Central memory CD4-positive, alpha-beta T cell (primary cell): ENCODE results near the gene PLA1A.
"Not testable (repeated sequence)": the region's sequence is repeated elsewhere in the genome, so short reads cannot be mapped to it uniquely, and the experiment has no call there.

Experiments
- DNase-seq: peaks from one replicate; pipeline ENCODE4 v3.0.0; 2022

Gene PLA1A

GRCh38 chr3:119665954-119666559 lies 68.4 kb downstream of the PLA1A start:
- no peak for DNase-seq

GRCh38 chr3:119669906-119670570 lies 72.4 kb downstream of the PLA1A start:
- no peak for DNase-seq

DNA sequence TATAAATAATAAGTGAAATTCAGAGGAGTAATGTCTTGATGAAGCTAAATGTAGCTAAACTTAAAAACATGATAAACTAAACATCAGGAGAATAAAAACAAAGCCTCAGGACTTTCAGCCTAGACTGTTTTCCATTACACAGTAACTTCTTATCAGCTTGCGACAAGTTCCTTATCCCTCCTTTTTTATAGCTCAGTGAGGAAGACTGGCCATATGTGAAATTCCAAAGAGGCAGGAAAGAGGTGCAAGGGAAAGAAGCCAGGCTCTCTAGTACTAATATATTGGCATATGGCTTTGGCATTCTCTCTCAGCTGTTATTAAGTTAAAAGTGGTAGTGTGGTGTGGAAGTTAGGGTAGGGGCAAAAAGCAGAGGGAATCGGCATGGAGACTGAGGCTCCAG lies 75.1 kb downstream of the PLA1A start:
- no peak for DNase-seq

DNA sequence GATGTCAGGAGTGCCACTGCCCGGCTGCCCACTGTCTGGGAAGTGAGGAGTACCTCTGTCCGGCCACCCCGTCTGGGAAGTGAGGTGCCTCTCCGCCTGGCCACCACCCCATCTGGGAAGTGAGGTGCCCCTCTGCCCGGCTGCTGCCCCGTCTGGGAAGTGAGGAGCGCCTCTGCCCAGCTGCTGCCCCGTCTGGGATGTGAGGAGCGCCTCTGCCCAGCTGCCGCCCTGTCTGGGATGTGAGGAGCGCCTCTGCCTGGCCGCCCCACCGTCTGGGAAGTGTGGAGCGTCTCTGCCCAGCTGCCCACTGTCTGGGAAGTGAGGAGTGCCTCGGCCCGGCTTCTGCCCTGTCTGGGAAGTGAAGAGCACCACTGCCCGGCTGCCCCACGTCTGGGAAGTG lies 76.2 kb downstream of the PLA1A start:
- DNase-seq: no peak

DNA sequence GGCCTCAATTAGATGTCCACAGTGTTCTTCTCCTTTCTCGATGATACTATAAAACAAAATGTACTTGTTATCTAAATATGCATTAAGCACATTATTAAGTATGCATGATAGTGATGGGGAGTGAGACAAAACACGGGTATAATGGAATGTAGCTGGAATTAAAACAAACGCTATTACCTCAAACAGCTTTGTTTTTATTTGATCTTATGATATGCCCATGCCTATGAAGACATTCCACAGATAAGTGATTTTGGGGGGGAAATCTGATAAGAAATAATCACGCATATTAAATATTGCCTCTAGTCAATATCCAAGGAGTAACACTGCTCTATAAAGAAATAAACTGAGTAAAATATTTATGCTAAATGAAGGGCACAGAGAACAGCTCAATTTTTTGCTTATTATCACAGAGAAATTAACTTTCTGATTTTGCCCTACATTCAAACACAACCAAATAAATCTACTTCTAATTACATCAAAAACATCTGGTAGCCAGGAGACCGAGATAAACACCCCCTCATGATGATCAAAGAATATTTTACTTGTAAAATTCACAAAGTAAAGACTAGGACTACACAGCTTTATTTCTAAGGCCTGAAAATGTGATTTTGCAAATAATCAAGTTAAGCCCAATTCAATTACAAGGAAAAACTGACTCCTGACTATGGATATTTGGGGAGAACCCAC lies 77.6 kb downstream of the PLA1A start:
- no peak for DNase-seq

DNA sequence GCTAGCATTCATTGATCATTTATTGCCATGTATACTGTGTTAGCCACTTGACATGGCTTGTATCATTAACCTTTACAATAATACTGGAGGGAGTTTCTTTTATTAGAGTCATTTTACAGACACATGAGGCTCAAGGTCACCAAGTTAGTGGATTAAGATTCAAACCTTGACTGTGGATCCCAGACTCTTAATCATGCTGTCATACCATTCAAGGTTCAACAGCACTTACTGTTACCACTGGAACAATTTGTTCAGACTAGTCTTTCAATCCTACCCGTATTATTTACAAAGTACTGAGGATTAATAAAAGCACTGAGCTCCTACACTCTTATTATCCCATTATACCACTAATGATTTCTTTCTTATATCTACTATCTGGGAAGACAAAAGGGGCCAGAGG lies 78.3 kb downstream of the PLA1A start:
- no peak for DNase-seq

GRCh38 chr3:119676771-119677640 lies 79.3 kb downstream of the PLA1A start, which contains the start of gene COX17:
TSS of gene COX17 (minus strand) at chr3:119677406. CDS start at chr3:119677310, 96 bp downstream.
- peak; percentile 98 for DNase-seq

DNA sequence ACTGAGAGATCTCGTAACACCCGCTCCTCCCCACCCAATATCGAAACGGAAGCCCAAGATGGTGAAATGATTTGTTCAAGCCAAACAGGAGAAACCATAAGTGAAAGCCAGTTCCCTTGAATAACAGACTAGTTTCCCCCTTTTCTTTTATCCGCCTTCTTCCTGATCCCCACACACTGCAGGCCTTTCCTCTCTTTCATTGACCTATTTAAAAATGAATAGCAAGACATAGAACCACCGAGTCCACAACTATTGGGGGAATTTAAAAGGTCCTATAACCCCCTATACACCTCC lies 79.9 kb downstream of the PLA1A start:
- no peak for DNase-seq

DNA sequence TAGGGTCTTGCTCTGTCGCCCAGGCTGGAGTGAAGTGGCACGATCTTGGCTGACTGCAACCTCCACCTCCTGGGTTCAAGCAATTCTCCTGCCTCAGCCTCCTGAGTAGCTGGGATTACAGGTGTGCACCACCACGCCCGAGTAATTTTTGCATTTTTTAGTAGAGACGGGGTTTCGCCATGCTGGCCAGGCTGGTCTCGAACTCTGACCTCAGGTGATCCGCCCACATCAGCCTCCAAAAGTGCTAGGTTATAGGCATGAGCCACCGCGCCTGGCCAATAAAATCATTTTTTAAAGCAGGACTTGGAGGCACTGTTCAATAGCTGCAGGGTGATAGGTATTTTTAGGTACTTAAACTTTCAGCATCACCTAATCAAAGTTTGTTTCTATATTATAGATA lies 80.5 kb downstream of the PLA1A start:
- not testable (repeated sequence) for DNase-seq
